Bronchial epithelial cell (primary cell): ENCODE results near the gene UBXN11. TPM values are rescaled to one million over a fixed set of nuclear protein-coding genes. Genes with fewer than 3 reads are reported as not detected.

Experiments used
- DNase-seq: peaks from one replicate; pipeline ENCODE4 v3.0.0-alpha.2; 2010; ENCODE audit warnings: low read depth
- FAIRE-seq: peaks from 2 replicates; lab custom pipeline; 2011; peaks lifted over from hg19 to GRCh38; lab: Jason Lieb, UNC
- H3K27me3 ChIP-seq: 2 replicates; pipeline ENCODE4 v1.5.1; 2011; ENCODE audit warnings: low read length; ENCODE audit not compliant: control insufficient read depth, insufficient read depth
- H3K36me3 ChIP-seq: 2 replicates; pipeline ENCODE4 v1.5.1; 2011; ENCODE audit warnings: low read length; ENCODE audit not compliant: control insufficient read depth, insufficient read depth
- H3K4me3 ChIP-seq: 2 replicates; pipeline ENCODE4 v1.5.1; 2011; ENCODE audit warnings: mild to moderate bottlenecking, low read depth, low read length, control low read depth
- CTCF ChIP-seq: IDR thresholded peaks from 2 replicates; pipeline ENCODE4 v1.5.1; 2011; ENCODE audit warnings: mild to moderate bottlenecking, moderate library complexity, low read length, control low read depth, inconsistent platforms; ENCODE audit not compliant: insufficient read depth, severe bottlenecking
- total RNA-seq: library from RNA; depleted of rRNA; stranded (reverse); fragments of >200 nt; gene quantifications from 2 replicates; pipeline ENCODE4 v1.2.1, GENCODE V29; 2014

The UBXN11 gene
- total RNA-seq, 1 donor from 2014 or later = 2.6 TPM

DNA sequence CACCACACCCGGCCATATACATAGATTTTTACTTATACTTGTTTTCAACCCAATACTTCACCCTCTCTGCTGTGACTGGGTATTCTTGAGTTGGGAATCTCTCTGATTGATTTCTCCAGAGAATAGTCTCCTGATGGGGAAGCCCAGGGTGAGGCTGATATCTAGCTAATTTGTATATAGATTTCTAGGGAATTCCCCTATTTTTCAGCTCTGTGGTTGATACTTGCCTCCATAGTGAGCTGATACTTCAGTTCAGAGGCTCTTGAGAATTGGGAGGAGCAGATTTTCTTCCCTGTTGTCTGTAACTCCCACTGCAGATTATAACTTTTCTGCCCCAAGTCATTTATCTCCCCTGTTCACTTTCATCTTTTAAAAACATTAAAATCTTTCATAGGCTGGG lies 41.0 kb downstream of the UBXN11 start:
- DNase-seq = no peak
- H3K4me3 ChIP-seq = no peak overlapping the region
- no peak for TF ChIP-seq CTCF
- H3K27me3 ChIP-seq = no peaks in the 10 kb centered on the region
- no peak for FAIRE-seq
- H3K36me3 ChIP-seq = peaks cover 7% of the 10 kb centered on the region

- no peak for FAIRE-seq
- no peak for TF ChIP-seq CTCF
- DNase-seq = no peak
- Histone ChIP-seq H3K27me3 (no peaks in the 10 kb centered on the region), H3K4me3 (no peak overlapping the region), H3K36me3 (peaks cover 5% of the 10 kb centered on the region)
Observed at GRCh38 chr1:26263212-26263611, 43.2 kb downstream of the UBXN11 start.

DNA sequence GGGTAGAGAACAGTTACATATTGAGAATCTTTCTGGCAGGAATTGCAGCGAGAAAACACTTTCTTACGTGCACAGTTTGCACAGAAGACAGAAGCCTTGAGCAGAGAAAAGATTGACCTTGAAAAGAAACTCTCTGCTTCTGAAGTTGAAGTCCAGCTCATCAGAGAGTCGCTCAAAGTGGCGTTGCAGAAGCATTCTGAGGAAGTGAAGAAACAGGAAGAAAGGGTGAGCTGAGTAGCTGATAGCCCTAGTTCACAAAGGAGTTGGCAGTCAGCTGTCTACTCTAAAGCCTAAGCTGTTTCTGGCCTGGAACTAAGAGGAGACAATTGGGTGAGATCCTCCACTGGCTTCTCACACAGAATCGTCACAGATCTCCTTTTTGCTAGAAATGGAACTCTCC lies 46.9 kb downstream of the UBXN11 start:
- DNase-seq (no peak), FAIRE-seq (no peak)
- Histone ChIP-seq H3K4me3 (no peak overlapping the region), H3K27me3 (no peaks in the 10 kb centered on the region), H3K36me3 (peaks cover 18% of the 10 kb centered on the region)
- no peak for TF ChIP-seq CTCF

DNA sequence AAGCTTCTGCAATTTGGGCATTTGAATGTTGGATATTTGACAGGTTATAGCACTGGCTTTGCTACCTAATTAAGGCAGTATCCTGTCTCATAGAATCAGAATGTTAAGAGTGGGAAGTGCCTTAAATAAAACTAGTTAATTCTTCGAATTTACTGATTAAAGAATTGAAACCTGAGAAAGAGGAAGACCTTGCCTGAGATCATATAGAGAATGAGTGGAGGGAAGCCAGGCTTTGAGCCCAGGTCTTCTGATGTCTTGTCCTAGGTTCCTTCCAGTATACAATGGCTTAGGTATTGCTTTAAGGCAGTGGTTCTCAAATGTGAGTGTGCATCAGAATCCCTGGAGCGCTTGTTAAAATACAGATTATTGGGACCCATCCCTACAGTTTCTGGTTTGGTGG lies 47.4 kb downstream of the UBXN11 start:
- no peak for TF ChIP-seq CTCF

DNA sequence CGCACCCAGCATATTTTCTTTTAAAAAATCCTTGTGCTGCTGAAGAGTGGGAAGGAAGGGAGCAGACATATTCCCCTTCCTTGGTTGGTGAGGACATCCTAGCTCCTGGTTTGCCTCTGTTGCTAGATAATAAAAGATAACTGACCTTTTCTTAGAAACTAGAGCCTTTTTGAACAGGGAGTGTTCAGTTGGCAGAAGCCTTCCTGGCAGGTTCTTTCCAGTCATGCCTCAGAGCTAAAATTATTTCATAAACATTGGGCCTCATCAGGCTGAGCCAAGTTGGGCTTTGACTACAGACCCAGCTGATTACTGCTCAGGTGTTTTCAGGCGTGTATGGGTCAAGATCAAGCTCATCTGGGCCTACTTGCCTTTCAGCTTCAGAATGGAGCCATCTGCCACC lies 49.2 kb downstream of the UBXN11 start:
- H3K27me3 ChIP-seq = no peaks in the 10 kb centered on the region
- no peak for TF ChIP-seq CTCF
- FAIRE-seq = no peak
- DNase-seq = no peak
- H3K36me3 ChIP-seq = peaks cover 18% of the 10 kb centered on the region
- H3K4me3 ChIP-seq = no peak overlapping the region

More for the DNA sequence above, 47.4 kb downstream of the UBXN11 start:
- FAIRE-seq = no peak
- no peak for DNase-seq
- peaks cover 18% of the 10 kb centered on the region for H3K36me3 ChIP-seq
- H3K27me3 ChIP-seq = no peaks in the 10 kb centered on the region
- H3K4me3 ChIP-seq = no peak overlapping the region

GRCh38 chr1:26254404-26254803 lies 52.0 kb downstream of the UBXN11 start:
- DNase-seq (no peak), FAIRE-seq (no peak)
- Histone ChIP-seq H3K27me3 (no peaks in the 10 kb centered on the region), H3K4me3 (no peak overlapping the region), H3K36me3 (peaks cover 16% of the 10 kb centered on the region)
- TF ChIP-seq CTCF = no peak
